ENCODE data around the gene SORCS2.

GRCh38 chr4:7652006-7652405 lies 459.7 kb downstream of the SORCS2 start:
- TF ChIP-seq, protein P1, sequence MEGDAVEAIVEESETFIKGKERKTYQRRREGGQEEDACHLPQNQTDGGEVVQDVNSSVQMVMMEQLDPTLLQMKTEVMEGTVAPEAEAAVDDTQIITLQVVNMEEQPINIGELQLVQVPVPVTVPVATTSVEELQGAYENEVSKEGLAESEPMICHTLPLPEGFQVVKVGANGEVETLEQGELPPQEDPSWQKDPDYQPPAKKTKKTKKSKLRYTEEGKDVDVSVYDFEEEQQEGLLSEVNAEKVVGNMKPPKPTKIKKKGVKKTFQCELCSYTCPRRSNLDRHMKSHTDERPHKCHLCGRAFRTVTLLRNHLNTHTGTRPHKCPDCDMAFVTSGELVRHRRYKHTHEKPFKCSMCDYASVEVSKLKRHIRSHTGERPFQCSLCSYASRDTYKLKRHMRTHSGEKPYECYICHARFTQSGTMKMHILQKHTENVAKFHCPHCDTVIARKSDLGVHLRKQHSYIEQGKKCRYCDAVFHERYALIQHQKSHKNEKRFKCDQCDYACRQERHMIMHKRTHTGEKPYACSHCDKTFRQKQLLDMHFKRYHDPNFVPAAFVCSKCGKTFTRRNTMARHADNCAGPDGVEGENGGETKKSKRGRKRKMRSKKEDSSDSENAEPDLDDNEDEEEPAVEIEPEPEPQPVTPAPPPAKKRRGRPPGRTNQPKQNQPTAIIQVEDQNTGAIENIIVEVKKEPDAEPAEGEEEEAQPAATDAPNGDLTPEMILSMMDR (IDR thresholded peaks at IDR 0.05): no peak
- TF ChIP-seq POLR2A (IDR thresholded peaks at IDR 0.05): no peak

Measured in right lobe of liver (tissue), 4 donors.